BJ (cell line): ENCODE data around the gene EBI3. TPM values are rescaled to one million over a fixed set of nuclear protein-coding genes. Genes with fewer than 3 reads are reported as not detected.

Source experiments
- CTCF ChIA-PET: fragments of 350-600 bp; formaldehyde crosslinking; extraction: SDS; loops from one replicate; lab custom pipeline; 2021; ENCODE audit warnings: antibody characterized with exemption, inconsistent platforms; lab: Yijun Ruan, JAX
- POLR2A ChIA-PET: fragments of 300-600 bp; sonication (Branson Sonifier 250); formaldehyde crosslinking; extraction: SDS; loops from one replicate; lab custom pipeline; 2021; ENCODE audit warnings: antibody characterized with exemption; lab: Charles Lee
- DNase-seq: peaks from one replicate; pipeline ENCODE4 v3.0.0-alpha.2; 2011; ENCODE audit warnings: low read depth
- H3K27me3 ChIP-seq: 2 replicates; pipeline ENCODE4 v1.6.0; 2011; ENCODE audit warnings: low read length; ENCODE audit not compliant: control insufficient read depth, insufficient read depth
- H3K36me3 ChIP-seq: 2 replicates; pipeline ENCODE4 v1.5.1; 2011; ENCODE audit warnings: low read length; ENCODE audit not compliant: control insufficient read depth, insufficient read depth
- H3K4me3 ChIP-seq: 2 replicates; pipeline ENCODE4 v1.5.1; 2011; ENCODE audit warnings: low read depth, mild to moderate bottlenecking, control low read depth, low read length
- CTCF ChIP-seq: IDR thresholded peaks from 2 replicates; pipeline ENCODE4 v1.5.1; 2011; ENCODE audit warnings: low read depth, mild to moderate bottlenecking, control low read depth, inconsistent platforms, low read length, moderate library complexity; ENCODE audit not compliant: insufficient read depth
- polyA minus RNA-seq: library from RNA; depleted of rRNA, polyadenylated mRNA; stranded (reverse); fragments of >200 nt; gene quantifications from 2 replicates; pipeline ENCODE4 v1.2.3, GENCODE V29; 2011; rRNA and poly(A)+ RNA removed
- polyA plus RNA-seq: library from polyadenylated mRNA; depleted of rRNA; stranded (reverse); fragments of >200 nt; gene quantifications from 2 replicates; pipeline ENCODE4 v1.2.3, GENCODE V29; 2011; rRNA removed

The EBI3 gene
- 1.2 TPM in 2 replicates for polyA plus RNA-seq
- polyA minus RNA-seq: 0.95 and 1.8 TPM in 2 replicates

GRCh38 chr19:4229179-4229931 lies at the start of gene EBI3:
TSS of gene EBI3 (plus strand) at chr19:4229523. CDS start at chr19:4229551, 28 bp downstream.
- no peaks in the 10 kb centered on the region for H3K36me3 ChIP-seq
- TF ChIP-seq CTCF: no peak
- CTCF ChIA-PET: no interaction called here
- POLR2A ChIA-PET: no interaction called here
- DNase-seq: no peak
- H3K4me3 ChIP-seq: no peak within 1 kb of the TSS
- peaks cover 4% of the 10 kb centered on the region; the same call in 1 of the 2 replicates for H3K27me3 ChIP-seq

GRCh38 chr19:4181053-4181508 lies 48.2 kb upstream of the EBI3 start:
- CTCF ChIA-PET: no interaction called here
- no peak overlapping the region for H3K4me3 ChIP-seq
- no peaks in the 10 kb centered on the region for H3K27me3 ChIP-seq
- POLR2A ChIA-PET: no interaction called here
- no peak for TF ChIP-seq CTCF
- DNase-seq: no peak
- peaks cover 16% of the 10 kb centered on the region for H3K36me3 ChIP-seq

- no peak for TF ChIP-seq CTCF
- DNase-seq: peak; percentile 64
- CTCF ChIA-PET: no interaction called here
- H3K4me3 ChIP-seq: peak within 1 kb of the TSS; percentile 91
- H3K36me3 ChIP-seq: peaks cover 13% of the 10 kb centered on the region
- POLR2A ChIA-PET: no interaction called here
- no peaks in the 10 kb centered on the region for H3K27me3 ChIP-seq
Observed at GRCh38 chr19:4182084-4182810, 47.1 kb upstream of the EBI3 start, which contains the start of the genes ANKRD24 and SIRT6. TSS of gene ANKRD24 (plus strand) at chr19:4182689. CDS start at chr19:4186426, 3,737 bp downstream. TSS of gene SIRT6 (minus strand) at chr19:4182563. CDS start at chr19:4182539, 24 bp downstream.

DNA sequence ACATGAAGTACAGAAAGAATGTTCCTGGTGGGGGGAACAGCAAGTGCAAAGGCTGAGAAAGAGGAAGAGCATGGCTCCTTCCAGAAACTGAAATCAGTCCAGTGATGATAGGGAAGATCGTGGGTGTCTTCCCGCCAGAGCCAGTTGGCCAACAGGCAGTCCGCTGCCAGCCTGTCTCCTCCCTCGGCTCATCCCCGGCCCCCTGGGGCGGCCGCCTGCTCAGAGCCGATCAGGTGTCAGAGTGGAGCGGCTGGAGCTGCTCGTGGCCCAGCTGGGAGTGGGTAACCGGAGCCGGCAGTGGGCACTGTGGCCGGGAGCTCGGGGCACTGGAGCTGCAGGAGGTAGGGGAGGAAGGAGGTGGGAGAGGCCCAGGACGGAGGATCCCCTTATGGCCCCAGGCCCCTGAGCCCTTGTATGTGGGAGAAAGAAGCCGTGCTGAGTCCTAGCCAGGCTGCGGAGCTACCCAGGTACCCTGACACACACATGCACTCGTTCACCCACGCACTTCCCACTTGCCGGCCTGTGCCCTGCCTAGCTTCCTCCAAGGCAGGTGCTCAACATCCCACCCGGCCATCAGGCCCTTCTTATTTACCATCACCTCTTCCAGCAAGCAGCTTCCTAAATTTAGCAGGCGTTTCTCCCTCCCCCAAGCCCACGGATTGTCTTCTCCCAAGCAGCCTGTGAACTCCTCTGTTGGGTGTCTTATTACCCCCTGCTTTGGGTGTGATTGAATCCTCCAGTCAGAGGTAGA lies 45.2 kb upstream of the EBI3 start:
- no peak for DNase-seq
- no peak for TF ChIP-seq CTCF
- Histone ChIP-seq H3K4me3 (no peak overlapping the region), H3K27me3 (no peaks in the 10 kb centered on the region), H3K36me3 (peaks cover 9% of the 10 kb centered on the region)
- POLR2A ChIA-PET: no interaction called here
- CTCF ChIA-PET: interaction anchor here (1.5 kb wide), 1 partner anchor 196 kb away, joined by 3 read pairs; no protein-coding TSS in a partner anchor
